HepG2 (cell line): ENCODE results near the gene COX4I2. TPM values are rescaled to one million over a fixed set of nuclear protein-coding genes. Genes with fewer than 3 reads are reported as not detected.
A peak's percentile ranks its signal among the peaks of the same experiment; 100 is the strongest.

ENCODE experiments used
- ATAC-seq: fragments of 200-7000 bp; cut with Tn5 transposase; 3 replicates; pipeline ENCODE4 v1.9.1; 2020; ENCODE audit warnings: mild to moderate bottlenecking, moderate library complexity
- BruUV-seq: library from RNA; stranded (reverse); fragments of 400-500 nt; replicated peaks from 2 replicates; lab custom pipeline; 2021; lab: Mats Ljungman, UMichigan
- CTCF ChIA-PET: fragments of 300-600 bp; formaldehyde crosslinking; extraction: SDS; loops from one replicate; lab custom pipeline; 2021; ENCODE audit warnings: low total read pairs, inconsistent platforms, low intra/inter-chr PET ratio; lab: Yijun Ruan, JAX
- POLR2A ChIA-PET: fragments of 350-600 bp; sonication (Branson Sonifier 250); formaldehyde crosslinking; loops from one replicate; lab custom pipeline; 2020; ENCODE audit warnings: antibody characterized with exemption, inconsistent platforms; lab: Yijun Ruan, JAX
- DNase-seq: peaks from one replicate; pipeline ENCODE4 v3.0.0-alpha.2; 2015; ENCODE audit warnings: low spot score
- FAIRE-seq: peaks from 3 replicates; lab custom pipeline; 2011; peaks lifted over from hg19 to GRCh38; lab: Jason Lieb, UNC
- H2AFZ ChIP-seq: one replicate; pipeline ENCODE4 v1.6.1; 2011; ENCODE audit warnings: low read length, inconsistent platforms
- H3K27ac ChIP-seq: fragments of 300-600 bp; 3 replicates; pipeline ENCODE4 v1.8.0; 2011; ENCODE audit warnings: mixed run types, mild to moderate bottlenecking, mixed read lengths, low read length, inconsistent platforms; ENCODE audit not compliant: insufficient read depth; ENCODE audit errors: extremely low read length
- H3K27me3 ChIP-seq, 2 experiments: fragments of 200-600 bp in 1 of 2; 2 replicates in 1 of 2; 3 replicates in 1 of 2; pipeline versions ENCODE4 v1.6.0 to v1.8.0; 2011; ENCODE audit warnings: low read length in 2 of 2, mild to moderate bottlenecking in 2 of 2, moderate library complexity in 2 of 2, inconsistent platforms in 1 of 2; ENCODE audit not compliant: insufficient read depth in 2 of 2, control insufficient read depth in 1 of 2
- H3K36me3 ChIP-seq, 2 experiments: fragments of 200-600 bp in 1 of 2; replicated peaks in 1 of 2; 2 replicates in 1 of 2; 3 replicates in 1 of 2; pipeline versions ENCODE4 v1.5.1 to v1.8.0; 2011; ENCODE audit warnings: low read length in 2 of 2, inconsistent platforms in 1 of 2; ENCODE audit not compliant: insufficient read depth in 2 of 2, control insufficient read depth in 1 of 2
- H3K4me1 ChIP-seq: 2 replicates; pipeline ENCODE4 v1.5.1; 2012; ENCODE audit warnings: low read length, inconsistent platforms; ENCODE audit not compliant: insufficient read depth
- H3K4me2 ChIP-seq: 2 replicates; pipeline ENCODE4 v1.6.0; 2011; ENCODE audit warnings: low read depth, low read length, inconsistent platforms
- H3K4me3 ChIP-seq, 3 experiments: fragments of 200-600 bp in 1 of 3; sonication (generic), shearing (Covaris generic) in 1 of 3; replicated peaks in 1 of 3; 2 replicates each; pipeline ENCODE4 v1.5.1; 2011 to 2016; ENCODE audit warnings: low read length in 3 of 3, inconsistent platforms in 2 of 3, low read depth in 2 of 3, mild to moderate bottlenecking in 2 of 3, control low read depth in 1 of 3, mixed read lengths in 1 of 3; ENCODE audit not compliant: insufficient read depth in 1 of 3
- H3K79me2 ChIP-seq: one replicate; pipeline ENCODE4 v1.6.1; 2011; ENCODE audit warnings: low read length, inconsistent platforms; ENCODE audit not compliant: insufficient read depth
- H3K9ac ChIP-seq: 2 replicates; pipeline ENCODE4 v1.6.0; 2011; ENCODE audit warnings: mild to moderate bottlenecking, low read depth, low read length, inconsistent platforms; ENCODE audit not compliant: insufficient read depth
- H3K9me3 ChIP-seq: 2 replicates; pipeline ENCODE4 v1.5.1; 2012; ENCODE audit warnings: mild to moderate bottlenecking, low read length
- H4K20me1 ChIP-seq: 2 replicates; pipeline ENCODE4 v1.6.0; 2011; ENCODE audit warnings: inconsistent platforms, mild to moderate bottlenecking, low read length, moderate library complexity; ENCODE audit not compliant: insufficient read depth
- AFF4 ChIP-seq: sonication (generic); formaldehyde crosslinking; IDR thresholded peaks from 2 replicates; pipeline ENCODE4 v1.4.0; 2020; ENCODE audit warnings: missing genetic modification reagents
- ASH2L ChIP-seq: fragments of 300-600, 200-600 bp; sonication (generic); IDR thresholded peaks from 2 replicates; pipeline ENCODE4 v1.7.0; 2017; ENCODE audit warnings: low read depth, mild to moderate bottlenecking, moderate library complexity, mixed read lengths, low read length; ENCODE audit not compliant: insufficient read length
- ATF7 ChIP-seq, 2 experiments: fragments of 450-650 bp in 1 of 2; sonication (generic) in 1 of 2; formaldehyde crosslinking in 1 of 2; IDR thresholded peaks; 2 replicates each; pipeline versions ENCODE4 v1.4.0 to v1.6.1; 2016 to 2020; ENCODE audit warnings: antibody characterized with exemption in 1 of 2, mild to moderate bottlenecking in 1 of 2, missing genetic modification reagents in 1 of 2
- DNMT3B ChIP-seq: conservative IDR thresholded peaks from 2 replicates; pipeline ENCODE4 v1.6.1; 2016; ENCODE audit warnings: missing biosample characterization, control low read depth
- KLF13 ChIP-seq: sonication (generic); formaldehyde crosslinking; IDR thresholded peaks from 2 replicates; pipeline ENCODE4 v1.4.0; 2020; ENCODE audit warnings: mild to moderate bottlenecking, missing genetic modification reagents
- MAFF ChIP-seq: IDR thresholded peaks from 2 replicates; pipeline ENCODE4 v1.6.1; 2011; ENCODE audit warnings: low read depth, low read length, improper control_type of control experiment
- PTBP1 ChIP-seq: fragments of 200-400 bp; formaldehyde crosslinking; IDR thresholded peaks from 2 replicates; pipeline ENCODE4 v1.6.1; 2018; ENCODE audit warnings: low read length, low read depth; ENCODE audit not compliant: poor library complexity, severe bottlenecking
- SNAPC2 ChIP-seq: sonication (generic); formaldehyde crosslinking; IDR thresholded peaks from 2 replicates; pipeline ENCODE4 v1.8.1; 2022; ENCODE audit warnings: mild to moderate bottlenecking, missing genetic modification reagents
- SNRNP70 ChIP-seq: fragments of 200-400 bp; formaldehyde crosslinking; IDR thresholded peaks from 2 replicates; pipeline ENCODE4 v1.6.1; 2017; ENCODE audit warnings: mild to moderate bottlenecking, low read depth, low read length, moderate library complexity
- ZBTB7A ChIP-seq: sonication (generic); formaldehyde crosslinking; IDR thresholded peaks from 2 replicates; pipeline ENCODE4 v1.8.0; 2022; ENCODE audit warnings: mild to moderate bottlenecking, missing genetic modification reagents
- ZBTB8A ChIP-seq: sonication (generic); formaldehyde crosslinking; IDR thresholded peaks from 2 replicates; pipeline ENCODE4 v1.4.0; 2020; ENCODE audit warnings: mild to moderate bottlenecking, low read depth, missing genetic modification reagents, borderline replicate concordance
- ZNF17 ChIP-seq: sonication (generic); formaldehyde crosslinking; IDR thresholded peaks from 2 replicates; pipeline ENCODE4 v1.5.0; 2020; ENCODE audit warnings: mild to moderate bottlenecking, missing genetic modification reagents
- ZNF276 ChIP-seq: sonication (generic); formaldehyde crosslinking; IDR thresholded peaks from 2 replicates; pipeline ENCODE4 v1.4.0; 2020; ENCODE audit warnings: mild to moderate bottlenecking, low read depth, missing genetic modification reagents
- ZNF44 ChIP-seq: sonication (generic); formaldehyde crosslinking; IDR thresholded peaks from 2 replicates; pipeline ENCODE4 v1.5.1; 2020; ENCODE audit warnings: mild to moderate bottlenecking, missing genetic modification reagents
- ZNF570 ChIP-seq: sonication (generic); formaldehyde crosslinking; IDR thresholded peaks from 2 replicates; pipeline ENCODE4 v1.4.0; 2020; ENCODE audit warnings: mild to moderate bottlenecking, missing genetic modification reagents, borderline replicate concordance
- ZNF614 ChIP-seq: IDR thresholded peaks from 2 replicates; pipeline ENCODE4 v1.6.1; 2018; ENCODE audit warnings: missing biosample characterization, missing genetic modification reagents, inconsistent platforms, borderline replicate concordance
- ZNF749 ChIP-seq: sonication (generic); formaldehyde crosslinking; IDR thresholded peaks from 2 replicates; pipeline ENCODE4 v1.8.0; 2022; ENCODE audit warnings: mild to moderate bottlenecking, missing genetic modification reagents, moderate library complexity, borderline replicate concordance
- ZNF773 ChIP-seq: sonication (generic); formaldehyde crosslinking; IDR thresholded peaks from 2 replicates; pipeline ENCODE4 v1.4.0; 2020; ENCODE audit warnings: missing genetic modification reagents, borderline replicate concordance
- WGBS: methylation state at CpG from one replicate; pipeline ENCODE4 v1.1.6; 2017; ENCODE audit warnings: low lambda C conversion rate; 5-methylcytosine and 5-hydroxymethylcytosine counted together
- in situ Hi-C: cut with HindIII; loops from 2 replicates; pipeline ENCODE4 v1.10.0; 2017; ENCODE audit warnings: low pct_unique_long_range_greater_than_20kb; ENCODE audit not compliant: extremely low pct_ligation_motif_present
- intact Hi-C: fragments of 100-400 bp; cut with micrococcal nuclease; formaldehyde crosslinking; loops from one replicate; pipeline ENCODE4 v1.10.0; 2022; ENCODE audit not compliant: unreplicated experiment
- polyA plus RNA-seq, 8 experiments: library from polyadenylated mRNA; depleted of rRNA in 3 of 8; stranded (reverse) in 7 of 8; unstranded in 1 of 8; fragments of >200 nt; fragmentation: Illumina TruSeq in 4 of 8; extraction: Trizol in 4 of 8; gene quantifications; 2 replicates each; pipeline versions ENCODE4 v1.2.1 to v1.2.3, GENCODE V29; 2011 to 2016; ENCODE audit warnings: low read depth in 4 of 8, missing spikeins in 1 of 8, mixed read lengths in 1 of 8; ENCODE audit not compliant: insufficient read depth in 1 of 8
- total RNA-seq, 5 experiments: library from RNA; depleted of rRNA; stranded (reverse); fragments of >200 nt; fragmentation: Illumina TruSeq; extraction: Trizol; gene quantifications; 2 replicates each; pipeline ENCODE4 v1.2.3, GENCODE V29; 2016; ENCODE audit warnings: low read depth in 1 of 5

COX4I2 gene
- total and polyA plus RNA-seq, 2 of the 13 experiments (the other 11 are each of a cell fraction or from before 2014, with no cell fraction given): 1.1 TPM; not detected in 1

GRCh38 chr20:31666258-31667042 is 28.7 kb downstream of the COX4I2 start:
- BruUV-seq: no TSS peak
- intact Hi-C loops: no loop called here
- DNase-seq (no peak), ATAC-seq (no peak), FAIRE-seq (no peak)
- Histone ChIP-seq H3K27me3 (no peaks in the 10 kb centered on the region), H3K79me2 (peaks cover 47% of the 10 kb centered on the region), H3K36me3 (peaks cover 50 to 59% of the 10 kb centered on the region in 2 experiments), H3K9me3 (no peaks in the 10 kb centered on the region), H3K9ac (no peak overlapping the region), H2AFZ (no peak overlapping the region), H4K20me1 (peaks cover 28% of the 10 kb centered on the region; the same call in 1 of the 2 replicates), H3K4me2 (no peak overlapping the region), H3K27ac (peak overlapping the region; percentile 77), H3K4me1 (peaks cover 99% of the 10 kb centered on the region), H3K4me3 (no peak overlapping the region)
- ChIA-PET CTCF (no interaction called here), POLR2A (interaction anchor here (0.7 to 20.7 kb wide), 7 partner anchors 10 to 47 kb away, joined by 3 to 1981 read pairs (median 41); partner anchors contain the start of gene BCL2L1)
- WGBS: 88% methylated on average over 7 of the region's 7 CpGs
- in situ Hi-C loops: no loop called here
- no peak for TF ChIP-seq PTBP1
- 0 out of 2 replicates have a peak, but pooled peaks have one; percentile 4 for TF ChIP-seq ZBTB7A (CRISPR knock-in tag)
- no peak for TF ChIP-seq ZBTB8A (CRISPR knock-in tag)
- no peak for TF ChIP-seq ZNF749 (CRISPR knock-in tag)
- TF ChIP-seq ZNF276 (CRISPR knock-in tag): no peak
- TF ChIP-seq ASH2L: no peak
- TF ChIP-seq ATF7 (IDR thresholded peaks at IDR 0.05): no peak
- peak; percentile 25; the same call in 1 of the 2 replicates for TF ChIP-seq ATF7 (CRISPR knock-in tag; IDR thresholded peaks at IDR 0.05)
- no peak for TF ChIP-seq ZNF614
- no peak for TF ChIP-seq DNMT3B
- no peak for TF ChIP-seq SNRNP70
- no peak for TF ChIP-seq ZNF17
- TF ChIP-seq ZNF773 (CRISPR knock-in tag): no peak
- TF ChIP-seq SNAPC2 (CRISPR knock-in tag): no peak
- no peak for TF ChIP-seq ZNF570 (CRISPR knock-in tag)
- TF ChIP-seq MAFF: no peak
- no peak for TF ChIP-seq ZNF44 (CRISPR knock-in tag)
- TF ChIP-seq AFF4 (CRISPR knock-in tag): no peak
- no peak for TF ChIP-seq KLF13 (CRISPR knock-in tag)
